C1 segment of cervical spinal cord (tissue), 14 donors: ENCODE measurements around the gene DDX23.
A peak's percentile ranks its signal among the peaks of the same experiment; 100 is the strongest.

ENCODE experiments used
- DNase-seq, 14 donors: peaks; one replicate each; lab custom pipeline; 2025; lab: John Stamatoyannopoulos, UW

DDX23 gene

DNA sequence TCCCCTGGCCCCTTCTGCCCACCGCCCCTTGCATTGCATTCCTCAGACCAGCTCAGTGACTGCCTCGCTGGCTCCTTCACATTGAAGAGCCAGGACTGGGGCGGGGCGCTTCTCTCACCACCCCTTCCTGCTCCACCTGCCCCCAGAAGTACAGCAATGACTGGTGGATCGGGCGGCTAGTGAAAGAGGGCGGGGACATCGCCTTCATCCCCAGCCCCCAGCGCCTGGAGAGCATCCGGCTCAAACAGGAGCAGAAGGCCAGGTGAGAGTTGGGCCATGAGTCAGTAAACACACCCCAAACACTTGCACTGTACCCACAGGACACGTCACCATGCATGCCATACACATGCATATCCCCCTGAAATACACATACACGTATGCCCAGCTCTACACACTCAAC is 27.9 kb downstream of the DDX23 start:
- no peak for DNase-seq

DNA sequence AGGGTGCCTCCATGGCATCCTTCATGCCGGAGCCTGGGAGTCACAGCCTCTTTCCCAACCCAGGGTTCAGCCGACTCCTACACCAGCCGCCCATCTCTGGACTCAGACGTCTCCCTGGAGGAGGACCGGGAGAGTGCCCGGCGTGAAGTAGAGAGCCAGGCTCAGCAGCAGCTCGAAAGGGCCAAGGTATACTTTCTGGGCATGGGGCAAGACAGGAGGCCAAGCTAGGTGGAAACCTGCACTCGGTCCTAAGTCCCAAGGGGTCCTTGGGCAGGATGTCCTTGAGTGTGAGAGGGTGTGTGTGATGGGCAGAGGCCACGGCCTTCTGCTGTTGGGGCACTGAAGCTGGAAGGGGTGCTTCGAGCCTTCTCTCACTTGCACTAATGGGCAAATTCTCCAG is 28.7 kb downstream of the DDX23 start:
- no peak for DNase-seq

DNA sequence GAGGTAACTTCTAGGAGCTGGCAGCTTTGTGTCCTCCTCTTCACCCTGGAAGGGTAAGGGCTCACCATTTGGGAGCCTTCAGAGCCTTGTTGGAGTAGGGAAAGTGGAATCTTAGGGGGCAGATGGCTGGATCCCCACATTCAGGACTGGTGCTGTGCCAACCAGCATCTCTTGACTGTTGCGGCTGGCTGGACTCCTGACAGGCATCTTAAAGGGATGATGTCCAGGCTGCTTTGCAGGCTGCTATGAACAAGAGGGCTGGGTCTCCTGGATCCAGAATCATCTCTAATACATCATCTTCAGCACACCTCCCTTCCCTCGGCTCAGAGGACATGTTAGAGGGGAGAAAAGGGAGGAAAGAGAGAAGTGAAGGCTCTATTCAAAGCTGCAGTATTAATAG is 29.3 kb downstream of the DDX23 start:
- DNase-seq = no peak

DNA sequence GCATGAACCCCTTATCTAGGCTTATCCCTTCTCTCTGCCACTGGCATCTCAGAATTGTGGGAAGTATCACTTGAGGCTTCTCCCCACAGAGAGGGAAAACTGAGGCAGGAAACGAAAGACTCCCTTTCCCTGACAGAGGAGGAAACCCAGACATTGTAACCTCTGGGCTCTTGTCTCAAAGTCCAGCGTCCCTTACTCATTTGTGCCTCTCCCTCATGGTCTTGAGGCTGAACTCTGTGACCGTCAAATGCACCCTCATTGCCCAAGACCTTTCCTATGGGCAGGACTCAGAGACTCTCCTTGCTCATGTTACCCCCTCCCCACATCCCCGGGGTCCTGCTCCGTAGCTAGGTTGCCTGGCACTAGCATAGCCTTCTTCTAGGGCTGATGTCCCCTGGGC is 29.8 kb downstream of the DDX23 start:
- no peak for DNase-seq

DNA sequence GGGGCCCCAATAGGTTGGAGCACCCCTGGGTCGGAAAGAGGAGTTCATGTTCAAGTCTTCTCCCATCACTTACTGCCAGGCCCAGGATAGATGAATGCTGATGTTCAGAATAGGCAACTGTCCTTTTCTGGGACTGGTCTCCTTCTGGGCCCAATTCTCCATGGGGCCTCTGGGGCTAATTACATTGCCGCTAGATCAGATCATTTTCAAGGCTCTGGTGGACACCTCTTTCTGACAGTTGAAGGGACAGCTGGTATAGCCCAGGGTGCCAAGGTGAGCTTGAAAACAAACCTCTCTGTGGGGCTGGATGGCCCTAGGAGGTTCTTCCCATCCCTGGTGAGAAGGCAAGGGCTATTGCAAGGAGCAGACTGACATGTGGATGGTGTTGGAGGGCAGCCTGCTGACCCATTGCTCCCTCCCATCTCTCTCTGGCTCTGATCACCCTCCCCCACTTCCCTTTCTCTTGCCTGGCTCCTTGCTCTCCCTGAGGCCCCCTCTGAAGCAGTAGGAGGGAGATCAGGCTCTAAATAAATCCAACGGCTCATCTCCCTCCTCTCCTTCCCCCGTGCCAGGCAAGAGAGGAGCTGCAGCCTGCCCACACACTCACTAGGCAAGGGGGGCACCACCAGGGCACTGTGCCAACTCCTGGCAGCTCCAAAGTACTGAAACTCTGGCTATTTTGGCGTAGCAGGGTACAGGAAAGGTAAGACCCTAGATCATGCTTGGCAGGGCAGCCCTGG is 31.8 kb downstream of the DDX23 start:
- DNase-seq = peak in 1 of 14 donors; percentile 42

DNA sequence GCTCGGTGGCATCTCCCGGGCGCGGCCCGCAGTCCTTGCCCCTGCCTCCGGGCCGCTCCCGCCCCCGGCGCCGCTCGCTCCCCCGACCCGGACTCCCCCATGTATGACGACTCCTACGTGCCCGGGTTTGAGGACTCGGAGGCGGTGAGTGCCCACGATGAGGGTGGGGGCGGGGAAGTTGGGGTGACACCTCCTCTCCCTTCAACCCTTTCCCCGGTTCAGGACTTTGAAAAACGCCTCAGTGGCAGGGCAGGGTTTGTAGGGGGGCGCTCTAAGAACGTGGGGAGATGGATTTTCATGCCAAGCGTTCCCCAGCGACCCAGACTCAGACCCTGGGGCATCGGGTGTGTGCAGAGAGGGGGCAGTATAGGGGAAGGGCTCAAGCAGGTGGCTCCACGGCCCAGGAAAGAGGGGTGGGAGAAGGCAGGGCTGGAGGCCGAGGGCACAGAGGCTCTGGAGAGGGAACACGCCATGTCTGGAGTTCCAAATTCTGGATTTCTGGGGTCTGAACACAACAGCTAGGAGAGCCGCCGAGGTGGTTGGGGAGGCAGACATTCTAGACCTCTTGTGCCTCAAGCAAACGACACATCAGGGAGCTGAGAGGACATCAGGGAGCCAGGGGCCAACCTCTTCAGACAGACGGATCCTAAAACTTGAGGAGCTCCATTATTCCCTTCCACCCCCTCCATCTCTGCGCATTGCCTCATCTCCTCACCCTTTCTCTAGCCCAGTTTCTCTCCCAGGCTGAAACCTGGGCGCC is 33.0 kb downstream of the DDX23 start:
- DNase-seq = peak in 2 of 14 donors; percentile 18 to 70

DNA sequence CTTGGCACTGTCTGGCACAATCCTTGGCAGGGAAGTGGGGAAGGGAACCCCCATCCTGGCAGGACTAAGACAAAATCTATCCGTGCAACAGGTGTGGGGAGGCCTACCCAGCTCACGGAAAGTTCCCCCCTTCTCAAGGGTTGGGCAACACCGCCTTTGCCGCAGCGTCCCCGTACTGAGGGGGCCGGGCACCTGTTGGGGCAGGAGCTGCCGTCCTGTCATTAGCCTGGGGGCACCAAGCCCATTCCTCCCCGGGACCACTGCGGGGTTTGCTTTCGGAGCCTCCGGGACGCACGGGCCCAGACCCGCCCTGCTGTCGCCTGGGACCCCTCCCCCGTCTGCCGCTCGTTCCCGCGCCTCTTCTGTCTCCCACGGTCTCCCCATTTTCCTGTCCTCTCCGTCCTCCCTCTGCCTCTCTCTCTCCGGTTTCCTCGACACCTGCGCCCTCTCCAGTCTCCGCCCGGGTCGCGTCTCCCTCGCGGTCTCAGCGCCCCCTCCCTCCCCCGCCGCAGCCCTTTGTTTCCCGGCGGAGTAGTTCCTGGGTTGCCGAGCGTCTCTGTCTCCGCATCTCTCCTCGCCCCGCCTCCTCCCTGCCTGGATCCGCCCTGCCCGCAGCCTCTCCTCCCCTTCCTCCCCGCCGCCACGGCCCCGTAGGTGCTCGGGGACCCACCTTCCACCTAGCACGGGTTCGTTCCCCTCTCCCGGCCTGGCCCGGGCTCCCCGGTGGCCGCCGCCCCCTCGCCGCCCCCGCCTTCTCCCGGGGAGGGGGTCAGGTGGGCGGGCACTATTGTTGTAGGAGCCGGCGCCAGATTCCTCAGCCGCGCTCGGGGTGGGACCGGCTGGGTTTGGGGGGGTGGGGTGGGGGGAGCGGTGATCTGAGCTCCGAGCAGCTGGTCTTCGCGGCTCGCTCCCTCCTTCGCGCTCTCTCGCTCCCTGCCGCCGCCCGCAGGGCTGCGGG is 33.8 kb downstream of the DDX23 start, which contains the start of gene CACNB3:
TSS of gene CACNB3 (plus strand) at position 624 of the 958 bp plus-strand sequence. CDS start 434 bp downstream, outside the sequence.
- DNase-seq = peak in 5 of 14 donors; percentile 7 to 82 (median 18)

DNA sequence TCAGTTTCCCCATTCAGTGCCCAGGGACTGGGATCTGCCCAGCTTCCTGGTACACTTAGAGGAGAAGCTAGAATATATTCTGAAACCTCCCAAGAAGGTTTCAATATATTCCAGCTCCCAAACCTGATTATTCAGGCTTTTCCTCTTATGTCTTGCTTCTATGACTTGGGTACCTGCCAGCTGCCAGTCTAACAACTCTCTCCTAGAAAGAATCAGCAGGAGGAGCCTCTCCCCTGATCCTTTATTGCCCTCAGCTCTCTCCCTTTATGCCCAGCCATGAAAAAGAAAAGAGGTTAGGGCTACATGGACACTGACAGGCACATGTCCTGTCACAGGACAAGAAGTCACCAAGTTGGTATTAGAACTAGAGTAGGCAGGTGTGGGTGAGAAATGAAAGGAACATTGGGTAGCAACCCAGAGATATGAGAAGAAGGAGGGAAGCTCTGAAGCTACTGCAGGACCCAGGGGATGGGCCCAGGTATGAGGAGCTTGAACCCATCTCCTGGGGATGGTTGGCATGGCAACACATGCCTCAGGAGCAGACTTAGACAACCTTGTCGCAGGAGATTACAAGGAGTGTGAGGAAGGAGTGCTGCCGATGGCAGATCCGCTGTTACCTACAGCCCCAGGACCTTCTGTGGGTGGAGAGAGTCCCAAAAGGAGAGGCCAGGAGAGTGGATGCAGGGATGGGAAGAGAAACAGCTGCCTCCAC is 35.7 kb downstream of the DDX23 start:
- no peak for DNase-seq

DNA sequence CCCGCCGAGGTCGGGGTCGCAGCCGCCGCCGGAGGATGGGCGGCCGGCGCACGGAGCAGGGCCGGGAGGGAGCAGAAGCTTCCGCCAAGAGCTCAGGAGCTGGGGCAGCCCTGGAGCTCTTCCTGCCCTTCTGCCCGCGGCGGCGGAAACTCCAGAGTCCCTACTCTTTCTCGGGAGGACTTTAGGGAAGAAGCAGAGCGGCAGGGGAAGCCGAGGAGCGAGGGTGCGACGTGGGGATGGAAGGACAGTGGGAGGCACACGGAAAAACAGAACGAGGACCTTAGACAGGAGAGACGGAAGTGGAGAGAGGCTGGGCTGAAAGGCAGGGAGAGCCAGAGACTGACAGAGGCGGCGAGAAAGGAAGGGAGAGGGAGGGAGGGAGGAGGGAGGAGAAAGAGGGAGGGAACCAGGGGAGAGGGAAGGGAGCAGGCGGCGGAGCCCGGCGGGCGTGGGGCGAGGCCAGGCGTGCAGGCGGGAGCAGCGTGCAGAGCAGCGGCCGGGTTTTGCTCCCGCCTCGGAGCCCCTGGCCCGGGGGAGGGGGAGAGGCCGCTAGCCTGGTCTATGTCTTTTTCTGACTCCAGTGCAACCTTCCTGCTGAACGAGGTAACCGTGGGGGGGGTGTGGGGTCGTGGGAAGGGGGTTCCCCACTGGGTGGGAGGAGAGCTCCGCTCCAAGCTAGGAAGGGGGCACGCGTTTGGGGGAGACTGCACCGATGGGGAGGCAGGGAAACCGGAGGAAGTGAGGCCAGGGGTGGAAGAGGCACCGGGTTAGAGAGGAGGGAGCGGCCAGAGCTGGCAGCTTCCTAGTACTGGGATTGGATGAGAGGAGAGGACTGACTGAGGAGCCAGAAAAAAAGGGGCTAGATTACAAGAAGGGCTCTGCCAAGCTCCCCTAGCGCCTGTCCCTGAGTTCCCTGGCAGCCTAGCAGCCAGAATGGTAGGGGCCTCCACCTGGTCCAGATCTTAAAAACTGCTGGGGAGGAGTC is 36.5 kb downstream of the DDX23 start:
- DNase-seq = peak in 11 of 14 donors; percentile 9 to 83 (median 47)

DNA sequence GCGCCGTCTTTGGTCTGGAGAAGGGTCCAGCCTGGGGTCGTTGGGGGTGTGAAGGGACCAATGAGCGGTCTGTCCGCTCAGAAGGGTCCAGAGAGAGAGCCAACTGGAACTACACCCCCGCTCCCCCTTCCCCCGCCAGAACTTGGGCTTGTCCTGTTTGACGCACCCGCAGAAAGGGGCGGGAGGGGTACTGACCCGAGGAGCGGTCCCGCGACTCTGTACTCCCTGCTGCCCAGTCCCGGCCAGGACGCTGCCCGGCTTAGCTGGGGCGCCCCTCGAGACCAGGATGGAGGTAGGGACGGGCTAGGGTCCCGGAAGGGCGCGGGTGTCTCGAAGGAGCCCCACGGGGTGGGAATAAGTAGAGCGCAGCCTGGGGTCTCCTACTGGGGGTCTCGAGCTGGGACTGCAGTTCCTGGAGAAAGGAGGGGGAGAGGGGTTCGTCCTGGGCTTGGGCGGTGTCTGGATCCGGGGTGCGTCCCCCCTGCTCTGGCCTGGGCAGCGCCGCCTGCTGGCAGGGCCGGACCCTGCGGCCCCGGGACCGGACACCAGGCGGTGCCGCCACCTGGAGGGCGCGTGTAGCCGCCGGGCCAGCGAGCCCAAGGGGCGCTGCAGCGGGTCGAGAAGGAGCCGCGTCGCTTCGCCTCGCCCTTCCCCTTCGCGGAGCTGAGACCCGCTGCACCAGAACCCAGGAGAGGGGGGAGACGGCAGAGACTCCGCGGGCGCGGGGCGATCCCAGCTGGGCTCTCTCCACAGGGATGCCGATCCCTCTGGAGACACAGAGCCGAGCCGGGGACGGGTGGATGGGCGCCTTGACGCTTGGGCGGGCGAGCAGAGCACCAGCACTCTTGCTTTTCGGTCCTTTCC is 37.5 kb downstream of the DDX23 start:
- DNase-seq = peak in 13 of 14 donors; percentile 13 to 75 (median 40)

DNA sequence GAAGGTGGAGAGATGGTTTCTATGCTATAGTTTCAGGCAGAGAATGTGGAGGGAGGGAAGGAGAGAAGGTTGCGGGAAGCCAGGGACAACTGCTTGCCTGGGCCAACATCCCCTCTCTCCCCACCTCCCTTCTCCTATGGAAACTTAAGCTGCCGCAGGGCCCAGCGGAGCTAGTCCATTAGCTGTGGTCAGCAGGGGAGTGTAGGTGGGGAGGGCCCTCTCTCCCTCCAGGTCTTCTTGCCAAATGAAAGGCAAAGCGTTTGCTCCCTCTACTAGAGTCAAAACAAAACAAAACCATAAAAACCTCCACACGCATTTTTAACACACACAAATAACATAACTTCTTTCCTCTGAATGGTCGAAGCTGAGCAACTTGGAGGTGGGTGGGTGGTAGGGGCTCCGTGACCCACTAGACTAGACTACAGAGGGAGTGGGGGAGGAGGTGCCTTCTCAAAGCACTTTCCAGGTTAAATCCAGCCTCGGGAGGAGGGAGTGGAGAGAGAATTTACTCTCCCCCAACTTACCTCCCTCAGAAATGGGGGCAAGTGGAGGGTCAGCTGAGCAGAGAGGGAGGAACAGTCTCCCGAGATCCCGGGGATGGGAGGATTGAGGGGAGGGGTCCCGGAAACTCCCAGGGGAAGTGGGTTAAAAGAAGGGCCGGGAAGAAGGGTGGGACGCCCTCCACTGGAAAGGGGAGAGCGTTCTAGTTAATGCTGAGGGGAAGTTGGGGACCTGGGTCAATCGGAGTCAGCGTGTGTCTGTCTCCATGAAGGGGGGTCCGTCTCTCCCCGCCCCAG is 38.3 kb downstream of the DDX23 start:
- no peak for DNase-seq

DNA sequence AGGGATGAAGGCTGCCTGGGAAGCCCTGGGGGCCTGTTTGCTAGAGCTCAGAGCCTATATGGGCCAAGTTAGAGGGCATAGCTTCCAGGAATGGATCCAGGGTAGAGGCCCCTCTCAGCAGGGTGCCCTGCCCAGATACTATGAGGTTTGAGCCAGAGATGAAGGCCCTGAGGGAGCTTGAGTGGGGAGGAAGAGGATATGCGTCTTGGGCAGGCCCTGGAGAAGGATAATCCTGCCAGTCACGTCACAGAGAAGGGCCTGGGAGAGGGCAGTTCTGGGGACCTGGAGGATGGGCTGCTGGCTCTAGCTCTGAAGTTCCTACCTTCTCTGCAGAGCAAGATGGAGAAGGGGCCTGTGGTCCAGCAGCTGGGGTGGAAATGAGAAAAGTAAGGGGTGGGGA is 39.6 kb downstream of the DDX23 start:
- no peak for DNase-seq

DNA sequence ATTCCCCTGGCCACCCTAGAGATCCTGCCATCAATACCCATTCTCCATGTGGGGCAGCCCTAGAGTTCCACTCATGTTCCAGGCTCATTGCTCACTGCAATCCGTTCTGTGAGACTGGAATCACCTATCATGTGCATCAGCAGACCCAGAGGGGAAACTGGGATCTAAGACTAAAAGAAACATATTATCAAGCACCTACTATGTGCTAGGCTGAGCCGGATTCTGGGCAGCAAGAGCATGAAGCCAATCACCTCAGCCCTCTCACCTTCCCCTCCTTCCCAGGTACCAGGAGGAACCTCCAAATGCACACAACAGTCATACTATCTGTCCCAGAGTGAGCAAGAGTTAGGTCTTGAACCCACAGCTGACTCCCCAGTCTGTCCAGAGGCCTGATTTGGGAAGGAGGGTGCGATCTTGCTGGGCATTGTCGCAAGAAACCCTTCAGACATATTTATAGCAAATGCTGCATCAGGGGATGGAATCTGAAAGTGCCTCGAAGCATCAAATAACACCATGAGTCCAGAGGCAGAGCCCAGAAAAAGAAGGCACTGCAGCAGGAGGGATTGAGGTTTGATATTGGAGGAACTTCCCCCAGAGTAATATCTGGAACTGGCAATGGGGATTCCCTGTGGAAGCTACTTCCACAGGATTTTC is 40.4 kb downstream of the DDX23 start:
- no peak for DNase-seq

DNA sequence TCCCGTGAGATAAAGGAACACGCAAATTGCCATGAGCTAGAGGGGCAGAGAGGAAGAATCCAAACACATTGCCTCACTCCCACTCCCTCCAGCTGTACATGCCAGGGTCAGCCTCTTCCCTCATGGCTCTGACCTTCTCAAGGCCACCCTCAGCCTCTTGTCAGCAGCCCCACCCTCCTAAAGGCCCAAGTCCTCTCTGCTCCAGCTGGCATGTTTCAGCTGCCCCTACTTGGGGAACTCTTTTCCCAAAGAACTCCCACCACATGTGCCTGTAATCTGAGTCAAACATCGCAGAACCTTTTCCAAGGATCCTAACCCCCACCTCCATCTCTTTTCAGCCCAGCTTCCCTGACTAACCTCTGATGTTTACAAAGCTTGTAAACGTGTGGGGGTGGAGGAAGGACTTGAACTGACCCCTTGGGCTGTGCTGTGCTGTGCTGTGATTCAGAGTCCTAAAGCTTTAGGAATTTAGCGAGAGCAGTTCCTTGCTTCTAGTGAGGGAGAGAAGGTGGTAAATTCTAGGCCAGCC is 41.0 kb downstream of the DDX23 start:
- DNase-seq = no peak

DNA sequence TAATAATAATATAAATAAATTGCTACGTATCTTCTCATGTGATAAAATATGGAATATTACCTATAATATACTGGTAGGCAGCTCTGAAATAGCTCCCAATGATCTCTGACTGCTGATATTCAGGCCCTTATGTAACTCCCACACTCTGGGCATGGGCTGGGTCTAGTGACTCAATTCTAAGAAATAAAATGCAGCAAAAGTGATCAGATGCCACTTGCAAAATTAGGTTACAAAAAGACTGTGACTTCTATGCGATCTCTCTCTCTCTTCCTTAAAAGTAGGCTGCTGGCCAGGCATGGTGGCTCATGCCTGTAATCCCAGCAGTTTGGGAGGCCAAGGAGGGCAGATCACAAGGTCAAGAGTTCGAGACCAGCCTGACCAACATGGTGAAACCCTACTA is 44.0 kb downstream of the DDX23 start:
- no peak for DNase-seq

DNA sequence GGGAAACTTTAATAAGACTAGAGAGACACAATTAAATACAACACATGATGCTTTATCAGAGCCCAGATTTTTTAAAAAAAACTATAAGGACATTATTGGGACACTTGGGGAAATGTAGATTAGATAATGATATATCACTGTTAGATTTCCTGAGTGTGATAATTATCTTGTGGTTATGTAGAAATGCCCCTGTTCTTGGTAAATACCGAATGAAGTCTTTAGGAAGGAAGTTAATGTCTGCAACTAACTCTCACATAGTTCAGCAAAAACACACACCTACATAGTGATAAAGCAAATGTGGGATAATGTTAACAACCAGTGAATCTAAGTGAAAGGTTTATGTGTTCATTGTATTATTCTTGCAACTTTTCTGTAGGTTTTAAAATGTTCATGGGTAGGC is 48.3 kb downstream of the DDX23 start:
- DNase-seq = no peak

DNA sequence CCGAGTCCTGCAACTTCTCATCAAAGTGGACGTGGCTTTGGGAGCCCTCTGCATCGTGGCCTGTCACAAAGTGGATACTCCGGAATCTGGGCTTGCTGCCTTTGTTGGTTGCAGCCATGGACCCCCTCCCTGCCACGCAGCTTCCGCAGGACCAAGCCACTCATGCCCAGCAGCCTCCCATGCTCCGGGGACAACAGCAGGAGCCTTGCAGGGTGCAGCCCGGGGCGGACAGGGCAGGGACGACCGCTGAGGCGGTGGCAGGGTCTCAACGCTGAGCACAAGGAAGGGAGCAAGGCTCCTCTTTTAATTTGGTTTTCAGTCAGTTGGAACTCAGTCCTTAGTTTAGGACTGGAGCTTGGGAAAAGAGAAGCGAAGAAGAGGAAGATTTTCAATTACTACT is 51.0 kb downstream of the DDX23 start:
- no peak for DNase-seq
